Subcutaneous adipose tissue (tissue), 4 donors: ENCODE measurements around the gene C5. TPM values are rescaled to one million over a fixed set of nuclear protein-coding genes. Genes with fewer than 3 reads are reported as not detected.

ENCODE experiments used
- CTCF ChIP-seq: fragments of 450-650 bp; IDR thresholded peaks from one replicate; pipeline ENCODE4 v1.5.1; 2016; ENCODE audit warnings: low read depth, mild to moderate bottlenecking, control low read depth, antibody characterized with exemption, moderate library complexity
- total RNA-seq, 4 donors: library from RNA; depleted of rRNA; stranded (reverse); fragments of >200 nt; gene quantifications; one replicate each; pipeline ENCODE4 v1.1.0, GENCODE V29; 2016

Gene C5
- total RNA-seq, 4 donors from 2014 or later = 13.6 to 23.7 (median 16.5) TPM

GRCh38 chr9:120910643-120911042, 139.4 kb downstream of the C5 start:
- no peak for TF ChIP-seq CTCF

GRCh38 chr9:120909904-120910303, 140.2 kb downstream of the C5 start:
- TF ChIP-seq CTCF = no peak

- no peak for TF ChIP-seq CTCF
Observed at GRCh38 chr9:120905315-120906164, 144.5 kb downstream of the C5 start.

GRCh38 chr9:120904978-120905301, 145.1 kb downstream of the C5 start:
- TF ChIP-seq CTCF = no peak

- no peak for TF ChIP-seq CTCF
Observed at GRCh38 chr9:120904061-120904977, 145.8 kb downstream of the C5 start.

GRCh38 chr9:120902569-120903535, 147.2 kb downstream of the C5 start:
- no peak for TF ChIP-seq CTCF

Other genes with a start within 250 kb of the C5 start
- gene PSMD5, start 207.4 kb downstream of the C5 start, total RNA-seq = 10 to 100 TPM; 45.7 to 77.3 (median 52.0) TPM
- 10 to 100 TPM; 11.6 to 36.7 (median 17.3) TPM for gene PHF19, start 173.1 kb downstream of the C5 start, total RNA-seq
- 10 to 100 TPM in 1 of 4 donors, 1 to 10 TPM in 3; 1.8 to 12.1 (median 5.7) TPM for gene TRAF1, start 123.5 kb downstream of the C5 start, total RNA-seq
- gene CNTRL, start 24.7 kb upstream of the C5 start, total RNA-seq = 10 to 100 TPM; 20.0 to 30.2 (median 27.4) TPM
- 10 to 100 TPM; 30.5 to 69.6 (median 47.9) TPM for gene RAB14, start 151.6 kb upstream of the C5 start, total RNA-seq
- over 10,000 TPM in 1 of 4 donors, 1,000 to 10,000 TPM in 3; 3,163 to 12,584 (median 6,723) TPM for gene GSN, start 217.9 kb upstream of the C5 start, total RNA-seq